ENCODE data around the gene LASP1NB.

- TF ChIP-seq CTCF (IDR thresholded peaks at IDR 0.05) (no peak), EZH2 (IDR thresholded peaks at IDR 0.05; ENCODE audit: borderline replicate concordance, insufficient read depth, low read depth, low read length, poor library complexity, severe bottlenecking) (no peak)
Observed at GRCh38 chr17:38893607-38894006, 31.8 kb upstream of the LASP1NB start.
